Measurements from ENCODE around the gene RHEBL1.

Gene RHEBL1

GRCh38 chr12:49019443-49020324 is 50.1 kb downstream of the RHEBL1 start:
- no peak for DNase-seq (ENCODE audit: low read depth, low spot score)

GRCh38 chr12:49019120-49019430 is 50.7 kb downstream of the RHEBL1 start:
- DNase-seq (ENCODE audit: low read depth, low spot score), result no peak

GRCh38 chr12:49018261-49019119 is 51.3 kb downstream of the RHEBL1 start, which contains the start of gene PRKAG1:
TSS of gene PRKAG1 (minus strand) at chr12:49018776. CDS start at chr12:49018740, 36 bp downstream.
- DNase-seq (ENCODE audit: low read depth, low spot score), result peak; percentile 90

DNA sequence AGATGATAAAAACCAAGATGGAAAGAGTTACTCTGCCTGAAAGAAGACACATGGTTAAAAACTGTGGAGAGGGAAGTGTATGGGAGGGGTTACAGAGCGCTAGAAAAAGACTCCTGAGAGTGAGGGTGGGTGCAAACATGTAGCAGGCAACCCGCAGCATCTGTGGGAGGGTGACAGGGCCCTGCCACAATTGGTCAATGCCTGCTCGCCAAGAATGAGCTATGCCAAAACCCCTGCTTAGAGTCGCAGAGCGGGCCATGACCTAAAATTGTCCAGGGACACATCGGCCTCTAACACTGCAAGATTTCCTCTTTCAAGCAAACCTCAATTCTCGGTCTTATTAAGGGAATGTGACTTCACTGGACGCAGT is 51.9 kb downstream of the RHEBL1 start:
- no peak for DNase-seq (ENCODE audit: low read depth, low spot score)

- DNase-seq (ENCODE audit: low read depth, low spot score), result no peak
Observed at GRCh38 chr12:49015196-49015595, 54.6 kb downstream of the RHEBL1 start.
